HepG2 (cell line): ENCODE results near the gene CYSTM1.

Experiments used
- AHDC1 ChIP-seq: sonication (generic); formaldehyde crosslinking; IDR thresholded peaks from 2 replicates; pipeline ENCODE4 v1.5.1; 2020; ENCODE audit warnings: mild to moderate bottlenecking, missing genetic modification reagents, borderline replicate concordance
- CTCF ChIP-seq: sonication (generic); formaldehyde crosslinking; IDR thresholded peaks from 2 replicates; pipeline ENCODE4 v1.5.0; 2020; ENCODE audit warnings: mild to moderate bottlenecking, missing genetic modification reagents, moderate library complexity
- EP300 ChIP-seq, 3 experiments: sonication (generic) in 1 of 3; formaldehyde crosslinking in 1 of 3; IDR thresholded peaks; 2 replicates each; pipeline versions ENCODE4 v1.5.1 to v1.6.1; 2011 to 2020; ENCODE audit warnings: low read depth in 2 of 3, low read length in 2 of 3, borderline replicate concordance in 1 of 3, improper control_type of control experiment in 1 of 3, mild to moderate bottlenecking in 1 of 3, missing genetic modification reagents in 1 of 3, moderate library complexity in 1 of 3
- KAT7 ChIP-seq: IDR thresholded peaks from 2 replicates; pipeline ENCODE4 v1.6.1; 2018; ENCODE audit warnings: borderline replicate concordance, missing compliant biosample characterization
- ZBTB40 ChIP-seq, 2 experiments: fragments of 450-650 bp in 1 of 2; sonication (generic) in 1 of 2; formaldehyde crosslinking in 1 of 2; IDR thresholded peaks; 2 replicates each; pipeline versions ENCODE4 v1.6.1 to v1.8.0; 2016 to 2022; ENCODE audit warnings: antibody characterized with exemption in 1 of 2, mild to moderate bottlenecking in 1 of 2, missing genetic modification reagents in 1 of 2

- TF ChIP-seq ZBTB40 (IDR thresholded peaks at IDR 0.05), result no peak
- no peak for TF ChIP-seq ZBTB40 (CRISPR knock-in tag; IDR thresholded peaks at IDR 0.05)
- no peak for TF ChIP-seq EP300 (IDR thresholded peaks at IDR 0.05; ENCODE audit: low read depth in 2 of 2, low read length in 2 of 2)
- TF ChIP-seq EP300 (CRISPR knock-in tag; IDR thresholded peaks at IDR 0.05; ENCODE audit: borderline replicate concordance), result no peak
- TF ChIP-seq KAT7 (CRISPR knock-in tag), result no peak
- no peak for TF ChIP-seq AHDC1 (CRISPR knock-in tag)
- no peak for TF ChIP-seq CTCF (CRISPR knock-in tag)
Observed at GRCh38 chr5:140168371-140168770, 6.6 kb upstream of the CYSTM1 start.
